HG02610 (cell line): ENCODE results near the gene ABCA10.
"Not testable (repeated sequence)": the region's sequence is repeated elsewhere in the genome, so short reads cannot be mapped to it uniquely, and the experiment has no call there.

Source experiments
- ATAC-seq: cut with Tn5 transposase; IDR thresholded peaks from one replicate; pipeline ENCODE4 v1.9.1; 2021; ENCODE audit warnings: mild to moderate bottlenecking, moderate library complexity; ENCODE audit not compliant: unreplicated experiment

The ABCA10 gene

DNA sequence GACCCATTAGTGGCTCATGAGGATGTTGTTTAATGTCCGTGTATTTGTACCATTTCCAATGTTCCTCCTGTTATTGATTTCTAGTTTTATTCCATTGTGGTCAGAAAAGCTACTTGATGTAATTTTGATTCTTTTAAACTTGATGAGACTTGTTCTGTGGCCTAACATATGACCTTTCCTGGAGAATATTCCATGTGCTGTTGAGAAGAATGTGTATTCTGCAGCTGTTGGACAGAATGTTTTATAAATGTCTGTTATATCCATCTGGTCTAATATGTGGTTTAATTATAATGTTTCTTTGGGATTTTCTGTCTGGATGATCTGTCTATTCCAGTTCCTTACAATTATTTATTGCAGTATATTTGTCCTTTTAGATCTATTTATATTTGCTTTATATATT lies 2.9 kb upstream of the ABCA10 start:
- no peak for ATAC-seq

DNA sequence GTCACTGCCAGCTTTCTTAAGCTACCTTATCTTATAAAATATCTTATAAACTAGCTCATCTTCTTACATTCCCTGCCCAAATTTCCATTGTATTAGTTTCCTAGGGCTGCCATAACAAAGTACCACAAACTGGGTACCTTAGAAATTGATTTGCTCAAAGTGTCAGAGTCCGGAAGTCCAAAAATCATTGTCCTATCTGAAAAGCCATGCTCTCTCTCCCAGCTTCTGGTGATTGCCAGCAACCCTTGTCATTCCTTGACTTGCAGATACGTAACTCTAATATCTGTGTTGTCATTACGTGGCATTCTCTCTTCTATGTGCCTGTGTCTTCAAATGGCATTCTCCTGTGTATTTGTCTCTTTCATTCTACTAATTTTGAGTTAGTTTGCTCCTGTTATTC lies 2.3 kb upstream of the ABCA10 start:
- ATAC-seq = no peak

DNA sequence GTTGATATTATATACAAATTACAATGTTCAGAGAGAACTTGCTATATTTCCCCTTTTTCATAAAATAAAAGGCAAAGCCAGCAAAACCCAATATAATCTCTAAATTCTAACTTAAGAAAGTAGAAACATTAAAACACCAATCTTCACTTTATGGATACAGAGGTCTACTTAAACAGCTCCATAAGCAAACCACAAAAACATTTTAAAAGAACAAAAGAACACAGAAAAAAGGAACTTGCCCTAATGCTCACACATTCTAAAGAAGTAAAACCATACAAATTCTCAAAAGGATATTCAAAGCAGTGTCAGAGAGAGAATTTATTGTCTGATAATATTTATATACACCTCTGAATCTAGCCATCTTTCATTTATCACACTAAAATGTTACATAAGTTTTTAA lies 606 bp downstream of the ABCA10 start:
- ATAC-seq = no peak

DNA sequence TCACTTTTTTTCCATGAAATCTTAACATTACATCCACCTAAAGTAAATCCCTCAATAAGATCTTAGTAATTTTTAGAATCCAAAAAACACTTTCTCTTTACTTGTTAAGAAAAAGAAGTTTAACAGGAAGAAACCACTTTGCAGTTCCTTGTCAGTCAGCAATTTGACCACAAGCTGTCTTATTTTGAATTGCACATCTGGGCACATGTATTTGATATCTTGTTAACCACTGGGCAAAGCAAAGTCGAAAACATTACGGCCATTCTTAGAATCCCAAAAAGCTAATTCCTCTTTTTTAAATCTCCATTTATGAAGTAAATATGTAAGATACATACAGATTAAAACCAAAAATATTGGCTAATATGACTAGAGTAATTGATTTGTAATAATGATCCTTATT lies 1.1 kb downstream of the ABCA10 start:
- ATAC-seq = no peak

GRCh38 chr17:69223809-69224208 lies 4.8 kb downstream of the ABCA10 start:
- peak; percentile 97 for ATAC-seq

DNA sequence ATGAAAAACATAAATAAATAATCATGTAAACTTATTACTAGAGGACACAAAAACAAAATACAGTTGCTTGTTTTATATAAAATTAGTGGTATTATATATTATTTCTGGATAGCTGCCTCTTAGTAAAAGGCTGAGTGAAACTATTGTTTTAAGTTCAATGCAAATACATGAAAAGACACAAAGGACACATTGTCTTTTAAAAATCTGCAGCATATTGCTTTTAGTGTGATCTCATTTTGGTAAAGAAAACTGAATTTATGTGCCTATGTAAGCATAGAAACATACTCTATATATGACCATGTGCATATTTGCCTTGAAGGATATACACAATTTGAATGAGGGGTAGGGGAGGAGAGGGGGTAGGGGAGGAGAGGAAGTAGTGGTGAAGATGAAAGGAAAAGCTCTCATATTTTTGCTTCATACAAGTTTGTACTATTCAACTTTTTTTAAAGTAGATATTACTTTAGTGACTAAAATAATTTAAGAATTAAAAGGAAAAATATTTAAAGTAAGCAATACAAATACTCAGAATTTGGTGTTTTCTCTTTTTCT lies 5.8 kb downstream of the ABCA10 start:
- no peak for ATAC-seq

- ATAC-seq = no peak
Observed at GRCh38 chr17:69220098-69220497, 8.5 kb downstream of the ABCA10 start.

GRCh38 chr17:69218986-69219385 lies 9.6 kb downstream of the ABCA10 start:
- no peak for ATAC-seq

GRCh38 chr17:69213059-69213813 lies 15.4 kb downstream of the ABCA10 start:
- no peak for ATAC-seq

- ATAC-seq = no peak
Observed at GRCh38 chr17:69208640-69209039, 20.0 kb downstream of the ABCA10 start.

DNA sequence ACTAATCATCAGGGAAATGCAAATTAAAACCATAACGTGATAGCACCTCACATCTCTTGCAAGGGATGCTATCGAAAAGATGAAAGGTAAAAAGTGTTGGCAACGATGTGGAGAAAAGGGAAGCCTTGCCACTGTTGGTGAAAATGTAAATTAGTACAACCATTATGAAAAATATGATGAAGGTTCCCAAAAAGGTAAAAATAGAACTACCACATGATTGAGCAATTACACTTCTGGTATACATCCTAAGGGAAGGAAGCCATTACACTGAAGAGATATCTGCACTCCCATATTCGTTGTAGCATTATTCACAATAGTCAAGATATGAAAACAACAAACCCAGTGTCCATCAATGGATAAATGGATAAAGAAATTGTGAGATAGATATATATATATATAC lies 21.5 kb downstream of the ABCA10 start:
- ATAC-seq = no peak

DNA sequence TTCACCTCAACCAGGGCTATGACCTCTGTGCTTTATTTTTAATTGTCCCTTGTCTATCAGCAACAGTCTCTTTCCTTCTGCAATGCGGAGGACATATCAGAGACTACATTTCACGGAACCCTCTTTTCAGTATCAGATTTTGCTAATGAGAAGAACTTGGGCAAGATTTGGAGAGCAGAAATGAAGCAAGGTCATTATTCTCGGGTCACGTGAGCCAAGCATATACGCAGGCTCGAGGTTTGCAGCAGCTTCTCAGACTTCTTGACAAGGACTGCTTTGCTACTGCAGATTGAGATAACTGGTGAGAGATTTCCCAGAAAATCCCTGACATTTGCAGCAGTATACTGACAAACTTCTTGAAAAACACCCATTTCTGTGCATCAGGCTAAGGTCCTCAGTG lies 30.4 kb downstream of the ABCA10 start:
- ATAC-seq = no peak

DNA sequence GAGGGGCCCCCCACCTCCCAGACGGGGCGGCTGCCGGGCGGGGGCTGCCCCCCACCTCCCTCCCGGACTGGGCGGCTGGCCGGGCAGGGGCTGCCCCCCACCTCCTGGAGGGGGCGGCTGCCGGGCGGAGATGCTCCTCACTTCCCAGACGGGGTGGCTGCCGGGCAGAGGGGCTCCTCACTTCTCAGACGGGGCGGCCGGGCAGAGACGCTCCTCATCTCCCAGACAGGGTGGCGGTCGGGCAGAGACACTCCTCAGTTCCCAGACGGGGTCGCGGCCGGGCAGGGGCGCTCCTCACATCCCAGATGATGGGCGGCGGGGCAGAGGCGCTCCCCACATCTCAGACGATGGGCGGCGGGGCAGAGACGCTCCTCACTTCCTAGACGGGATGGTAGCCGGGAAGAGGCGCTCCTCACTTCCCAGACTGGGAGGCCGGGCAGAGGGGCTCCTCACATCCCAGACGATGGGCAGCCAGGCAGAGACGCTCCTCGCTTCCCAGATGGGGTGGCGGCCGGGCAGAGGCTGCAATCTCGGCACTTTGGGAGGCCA lies 32.4 kb downstream of the ABCA10 start:
- not testable (repeated sequence) for ATAC-seq

DNA sequence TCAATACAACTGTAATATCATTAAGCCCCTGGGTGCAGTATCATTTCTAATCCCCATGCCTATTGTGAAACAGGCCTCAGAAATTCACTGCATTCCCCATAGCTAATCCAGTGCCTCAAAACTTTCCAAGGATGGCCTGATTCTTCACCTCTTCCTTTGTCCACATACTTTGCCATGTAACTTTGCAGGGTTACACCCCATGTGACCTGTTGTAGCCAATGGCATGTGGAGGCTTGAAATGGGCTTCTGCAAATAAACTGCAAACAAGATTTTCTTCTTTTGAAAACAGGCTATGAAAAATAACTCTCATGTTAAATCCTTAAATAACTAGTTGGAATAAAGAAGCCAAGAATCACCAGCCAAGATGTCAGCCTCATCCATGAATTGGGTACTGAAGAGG lies 35.9 kb downstream of the ABCA10 start:
- ATAC-seq = no peak

GRCh38 chr17:69188796-69189195 lies 39.8 kb downstream of the ABCA10 start:
- ATAC-seq = no peak

DNA sequence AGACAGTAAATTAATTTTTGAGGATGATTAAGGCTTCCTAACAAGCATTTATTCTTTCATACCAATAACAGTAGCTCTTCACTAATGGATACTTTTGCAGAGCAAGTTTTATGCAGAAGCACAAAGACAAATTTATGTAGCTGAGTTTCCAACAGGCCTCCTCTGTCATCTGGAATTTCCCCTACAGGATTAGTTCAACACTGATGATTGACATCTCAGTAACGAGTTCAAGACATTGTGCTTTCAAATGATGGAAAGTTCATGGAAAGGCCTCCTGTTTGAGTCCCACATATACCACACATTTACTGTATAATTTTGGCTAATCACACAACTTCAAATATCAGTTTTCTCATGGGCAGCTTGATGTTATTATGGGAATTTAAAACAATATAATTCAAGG lies 40.6 kb downstream of the ABCA10 start:
- no peak for ATAC-seq

DNA sequence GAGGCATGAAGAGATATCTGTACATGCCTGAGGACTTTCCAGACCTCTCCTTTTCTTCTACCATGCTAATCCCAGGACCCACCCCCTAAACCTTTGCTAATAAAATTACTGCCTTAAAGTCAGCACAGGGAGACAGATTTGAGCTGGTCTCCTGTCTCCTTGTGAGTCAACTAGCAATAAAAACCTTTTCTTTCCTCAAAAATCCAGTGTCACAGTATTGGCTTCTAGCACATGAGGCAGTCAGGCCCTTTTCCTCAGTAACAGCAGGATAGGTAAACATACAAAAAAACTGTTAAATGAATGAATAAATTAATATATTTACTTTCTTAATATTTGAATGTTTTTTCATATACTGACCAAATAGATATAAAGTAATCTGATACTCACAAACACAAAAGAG lies 41.3 kb downstream of the ABCA10 start:
- ATAC-seq = no peak

GRCh38 chr17:69179227-69179952 lies 49.2 kb downstream of the ABCA10 start:
- ATAC-seq = peak; percentile 54

DNA sequence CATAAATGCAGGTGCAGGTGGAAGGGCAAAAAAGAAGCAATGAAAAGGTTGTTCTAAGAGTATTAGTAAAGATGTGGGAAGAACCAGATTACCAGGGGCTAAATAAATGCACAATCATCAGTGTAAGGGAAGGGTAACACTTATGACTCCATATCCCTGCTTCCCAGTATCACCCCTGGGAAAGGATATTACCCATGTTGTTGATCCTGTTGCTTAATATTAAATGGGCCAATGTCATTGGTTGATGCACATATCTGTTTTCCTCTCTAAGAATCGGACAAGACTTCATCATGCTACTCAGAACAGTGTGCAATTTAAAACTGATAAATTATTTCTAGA lies 52.2 kb downstream of the ABCA10 start:
- ATAC-seq = no peak

- ATAC-seq = no peak
Observed at GRCh38 chr17:69175625-69176456, 52.8 kb downstream of the ABCA10 start.

- no peak for ATAC-seq
Observed at GRCh38 chr17:69175262-69175624, 53.4 kb downstream of the ABCA10 start.
